Stimulated activated CD4-positive, alpha-beta T cell treated with anti-CD3 and anti-CD28 coated beads, TNF-alpha, amount 100 ng/mL, for 1 hour (primary cell): ENCODE data around the gene C1orf74.
"Not testable (repeated sequence)": the region's sequence is repeated elsewhere in the genome, so short reads cannot be mapped to it uniquely, and the experiment has no call there.

Source experiments
- DNase-seq, 3 donors: peaks; one replicate each; pipeline ENCODE4 v3.0.0-alpha.2; 2020; ENCODE audit warnings: low read depth in 3 of 3, low spot score in 1 of 3

The C1orf74 gene

DNA sequence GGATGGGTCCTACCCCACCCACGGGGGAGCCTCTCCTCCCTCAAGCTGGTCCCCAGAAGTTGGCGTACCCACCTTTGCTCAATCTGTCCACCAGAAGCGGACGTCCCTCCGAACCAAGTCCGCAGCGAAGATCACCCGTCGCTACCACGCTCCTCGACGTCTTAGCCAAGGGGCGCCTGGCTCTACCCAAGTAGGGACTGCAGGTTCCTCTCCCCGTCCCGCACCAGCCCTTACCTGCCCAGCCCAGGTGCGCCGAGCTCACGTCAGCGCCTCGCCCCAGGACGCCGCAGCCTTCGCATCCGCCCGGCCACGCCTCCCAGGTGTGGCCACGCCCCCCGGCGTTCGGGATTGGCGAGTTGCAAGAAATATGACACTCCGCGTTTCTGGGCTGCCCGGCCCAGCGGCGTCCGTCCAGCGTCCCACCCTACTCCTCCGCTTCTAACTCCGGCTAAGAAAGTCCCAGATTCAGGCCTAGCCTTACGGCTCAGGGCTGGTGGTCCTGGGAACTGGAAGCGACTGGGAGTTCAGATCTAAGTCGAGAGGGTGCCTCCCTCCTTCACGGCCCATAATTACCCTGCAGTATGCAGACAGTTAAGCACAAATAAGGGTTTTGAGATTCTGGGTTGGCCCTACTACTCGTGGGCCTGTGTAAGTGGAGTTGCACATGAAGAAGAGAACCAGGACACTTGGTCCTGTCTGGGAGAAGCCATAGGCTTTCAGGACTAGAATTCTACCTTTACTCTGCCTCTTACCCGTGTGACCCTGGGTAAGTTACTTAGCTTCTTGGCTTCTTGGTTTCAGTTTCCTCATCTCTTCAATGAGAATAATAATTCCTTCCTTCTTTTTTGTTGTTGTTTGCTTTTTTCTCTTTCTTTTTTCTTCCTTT is 21.8 kb upstream of the C1orf74 start, which contains the start of gene IRF6:
IRF6 (minus strand) TSS at position 268 of the 886 bp plus-strand sequence. CDS start 4,729 bp downstream, outside the sequence.
- peak in 2 of 3 donors; percentile 44 to 59 for DNase-seq

DNA sequence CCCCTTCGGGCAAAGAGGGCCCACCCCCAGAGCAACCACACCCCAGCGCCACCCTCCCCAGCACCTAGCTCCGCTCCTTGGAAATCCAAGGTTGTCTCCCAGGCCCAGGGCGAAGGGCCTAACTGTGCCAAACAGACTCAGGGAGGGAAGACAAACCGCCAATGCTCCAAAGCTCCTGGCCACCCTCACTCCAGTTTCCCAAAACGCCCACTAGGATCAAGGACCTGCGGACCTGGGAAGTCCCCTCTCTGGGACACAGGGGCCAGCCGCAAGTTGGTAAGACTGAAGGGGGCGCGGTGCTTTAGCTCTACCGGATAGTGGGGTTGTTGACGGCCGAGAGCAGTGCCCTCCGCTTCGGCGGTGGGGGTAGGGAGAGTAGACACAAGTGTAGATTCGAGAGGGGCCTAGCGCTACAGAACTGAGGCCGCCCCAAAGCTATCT is 21.0 kb upstream of the C1orf74 start:
- DNase-seq, result no peak

DNA sequence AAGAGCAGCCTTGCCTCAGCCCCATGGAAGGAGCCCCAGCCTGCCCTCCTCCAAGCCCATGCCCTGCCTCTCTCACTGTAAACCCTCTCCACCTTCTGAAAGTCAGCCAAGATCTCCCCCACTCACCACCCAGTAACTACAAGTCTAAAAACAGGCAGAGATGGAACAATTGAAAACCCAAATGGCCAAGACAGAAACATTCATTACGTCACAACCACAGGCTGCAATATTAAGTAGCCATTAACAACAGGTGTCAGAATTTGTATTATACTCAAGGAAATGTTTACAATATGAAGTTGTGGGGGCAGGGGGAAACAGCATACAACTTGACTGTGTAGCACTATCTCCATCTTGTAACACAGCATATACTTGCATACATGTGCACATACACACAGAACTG is 19.2 kb upstream of the C1orf74 start:
- no peak for DNase-seq

DNA sequence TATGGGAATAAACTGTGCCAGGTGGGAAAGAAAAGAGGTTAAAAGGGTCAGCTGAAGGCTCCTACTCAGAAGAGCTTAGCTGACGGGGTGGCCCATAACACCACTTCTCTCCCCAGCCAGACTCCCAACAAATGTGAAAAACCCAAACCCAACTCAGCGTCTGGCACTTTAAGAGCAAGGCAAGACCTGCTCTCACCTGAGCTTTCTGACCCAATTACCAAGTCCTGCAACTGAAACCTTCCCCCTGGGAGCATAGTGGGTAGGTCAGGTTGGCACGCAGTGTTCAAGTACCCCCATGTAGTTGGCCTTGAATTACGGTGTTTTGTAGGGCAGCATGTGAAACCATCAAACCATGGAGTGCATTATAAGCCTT is 18.4 kb upstream of the C1orf74 start:
- no peak for DNase-seq

DNA sequence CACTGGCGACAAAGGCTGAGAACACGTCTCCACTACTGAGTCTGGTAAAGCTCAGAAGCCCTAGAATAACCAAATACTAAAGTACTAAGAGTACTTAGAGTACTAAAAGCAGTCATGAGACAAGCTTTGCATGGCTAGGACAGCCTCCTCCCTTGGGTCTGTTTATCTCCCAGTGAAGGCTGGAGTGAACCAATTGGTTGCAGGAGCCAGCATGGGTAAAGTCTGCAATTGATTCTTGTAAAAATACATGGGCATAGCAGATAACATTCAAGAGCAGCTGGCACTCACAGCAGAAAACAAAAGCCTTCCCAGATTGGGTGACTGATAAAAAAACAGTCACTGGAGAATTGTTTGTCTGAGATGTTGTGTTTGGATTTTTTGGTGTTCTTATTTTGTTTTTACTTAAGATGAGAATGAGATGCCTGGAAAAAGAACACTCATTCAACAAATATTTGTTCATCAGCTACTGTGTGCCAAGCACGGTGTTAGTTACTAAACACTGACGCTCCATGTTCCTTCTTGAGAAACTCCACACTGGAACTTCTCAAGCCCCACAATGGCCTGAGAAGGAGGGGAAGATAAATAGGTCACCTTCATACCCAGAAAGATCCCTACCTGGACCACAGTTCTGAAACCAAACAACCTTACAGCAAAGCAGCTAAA is 17.9 kb upstream of the C1orf74 start:
- DNase-seq, result no peak

DNA sequence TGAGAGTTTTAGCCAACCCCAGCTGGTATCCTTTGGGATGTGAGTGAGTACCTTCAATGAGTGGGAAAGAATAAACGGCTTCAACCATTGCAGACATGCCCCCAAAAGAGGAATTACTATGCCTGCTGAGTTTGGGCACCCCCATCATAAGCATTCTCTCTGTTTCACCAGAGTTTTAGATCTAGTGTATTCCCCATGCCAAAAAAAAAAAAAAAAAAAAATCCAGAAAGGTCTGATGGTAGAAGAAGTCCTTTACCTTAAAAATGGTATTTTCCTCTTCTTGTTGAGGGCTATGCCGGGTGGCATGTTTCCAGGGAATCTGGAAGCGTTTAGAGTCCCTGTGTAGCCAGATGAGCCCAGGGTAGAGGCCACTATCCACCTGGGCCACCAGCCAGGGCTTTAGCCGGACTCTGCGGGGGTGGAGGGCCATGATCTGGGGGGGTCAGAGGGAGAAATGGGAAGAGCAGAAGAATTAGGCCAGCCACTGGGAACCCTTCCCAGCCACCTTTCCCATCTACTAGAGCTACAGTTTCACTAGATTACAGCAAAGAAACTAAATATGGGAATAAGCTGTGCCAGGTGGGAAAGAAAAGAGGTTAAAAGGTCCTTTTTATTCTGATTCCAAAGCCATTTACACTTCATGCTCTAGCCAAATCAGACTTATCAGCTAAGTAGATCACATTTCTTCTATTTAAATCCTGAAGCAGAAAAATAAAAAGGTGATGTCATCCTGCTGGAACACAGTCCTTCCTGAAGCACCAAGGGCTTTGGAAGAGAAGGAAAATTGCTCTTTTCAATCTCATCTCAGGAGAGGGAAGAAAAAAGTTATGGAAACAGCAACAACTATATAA is 16.9 kb upstream of the C1orf74 start:
- DNase-seq, result no peak

DNA sequence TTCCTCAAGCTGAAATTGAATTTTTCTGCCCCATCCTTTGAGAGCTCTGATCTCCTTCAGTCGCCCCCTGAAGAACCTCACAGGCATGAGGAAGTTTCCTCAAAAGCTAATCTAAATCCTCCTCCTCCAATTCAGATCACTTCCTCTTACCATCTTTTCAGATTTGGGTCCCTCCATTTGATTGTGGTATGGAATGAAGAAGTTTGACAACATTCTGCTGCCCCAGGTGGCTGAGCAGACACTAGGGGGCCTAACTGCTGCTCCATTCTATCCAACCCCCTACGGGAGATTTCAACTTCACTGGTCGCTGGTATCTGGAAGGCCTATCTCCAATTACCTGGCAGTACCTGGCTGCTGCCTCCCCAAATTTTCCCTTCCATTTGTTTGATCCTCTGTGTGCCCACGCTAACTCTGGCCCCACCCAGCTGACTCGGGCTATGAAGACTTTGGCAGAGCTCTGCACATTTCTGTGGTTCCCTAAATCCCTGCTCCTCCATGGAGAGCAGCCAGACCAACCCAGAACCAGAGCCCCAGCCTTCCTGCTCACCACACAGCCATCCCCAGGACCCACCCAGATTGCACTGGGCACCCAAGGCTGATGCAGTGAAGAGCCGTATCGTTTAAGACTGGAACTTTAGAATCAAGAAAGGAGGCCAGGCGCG is 13.8 kb upstream of the C1orf74 start:
- DNase-seq, result no peak

DNA sequence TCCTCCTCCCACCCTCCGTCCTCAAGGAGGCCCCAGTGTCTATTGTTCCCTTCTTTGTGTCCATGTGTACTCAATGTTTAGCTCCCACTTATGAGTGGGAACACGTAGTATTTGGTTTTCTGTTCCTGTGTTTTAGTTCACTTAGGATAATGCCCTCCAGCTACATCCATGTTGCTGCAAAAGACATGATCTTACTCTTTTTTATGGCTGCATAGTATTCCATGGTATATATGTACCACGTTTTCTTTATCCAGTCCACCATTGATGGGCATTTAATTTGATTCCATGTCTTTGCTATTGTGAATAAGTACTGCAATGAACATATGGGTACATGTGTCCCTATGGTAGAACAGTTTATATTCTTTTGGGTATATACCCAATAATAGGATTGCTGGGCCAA is 9.4 kb upstream of the C1orf74 start:
- DNase-seq, result not testable (repeated sequence)

DNA sequence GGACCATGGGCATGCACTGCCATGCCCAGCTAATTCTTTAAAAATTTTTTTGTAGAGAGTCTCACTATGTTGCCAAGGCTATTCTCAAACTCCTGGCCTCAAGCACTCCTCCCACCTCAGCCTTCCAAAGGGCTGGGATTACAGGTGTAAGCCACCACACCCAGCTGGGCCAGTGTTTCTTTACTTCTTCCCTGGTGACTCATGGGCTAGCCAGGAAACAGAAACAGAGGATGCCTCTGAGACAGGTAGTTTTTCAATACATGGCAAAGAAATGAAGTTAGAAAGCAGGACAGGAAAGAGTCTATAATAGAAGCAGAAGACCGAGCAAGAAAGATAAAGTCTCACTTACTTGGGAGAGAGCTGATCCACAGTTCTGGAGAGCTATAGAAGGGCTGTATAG is 7.6 kb upstream of the C1orf74 start:
- no peak for DNase-seq

DNA sequence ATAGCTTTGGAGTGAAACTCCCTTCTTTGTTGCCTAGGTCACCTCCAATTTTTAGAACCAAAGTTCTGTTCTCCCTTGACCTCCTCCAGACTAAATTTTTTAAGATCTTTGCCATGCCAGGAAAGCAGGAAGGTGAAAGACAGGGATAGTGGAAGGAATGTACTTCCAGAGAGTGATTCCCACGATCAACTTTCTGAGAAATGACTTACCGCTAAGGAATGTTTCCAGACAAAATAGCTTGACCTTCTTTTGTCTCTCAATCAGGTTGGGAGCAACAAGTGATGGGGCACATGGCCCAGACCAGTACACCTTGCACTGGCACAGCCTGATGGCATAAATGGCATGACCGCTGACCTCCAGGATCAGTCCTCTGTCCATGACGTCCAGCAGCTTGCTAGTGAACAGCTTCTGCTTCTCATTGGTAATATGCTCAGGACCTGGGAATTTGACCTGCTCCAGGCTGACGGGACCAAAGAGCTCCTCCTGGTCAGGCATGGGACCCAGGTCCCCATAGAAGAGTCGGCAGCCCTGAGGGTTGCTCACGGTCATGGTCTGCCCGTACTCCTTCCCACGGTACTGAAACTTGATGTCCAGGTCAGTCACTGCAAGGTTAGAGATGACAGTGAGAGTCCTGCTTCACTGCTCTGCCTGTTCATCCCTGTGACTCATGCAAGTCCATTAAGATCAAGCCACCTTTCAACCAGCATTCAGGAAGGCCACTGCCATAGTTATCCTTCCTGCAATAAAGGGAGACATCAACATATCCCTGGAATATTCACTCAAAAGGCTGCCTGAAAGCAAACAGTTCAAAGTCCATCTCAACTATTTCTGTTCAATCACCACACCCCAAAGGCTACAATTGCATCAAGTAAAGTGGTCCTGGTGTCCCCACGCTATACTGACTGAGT is 6.2 kb upstream of the C1orf74 start:
- DNase-seq, result no peak

DNA sequence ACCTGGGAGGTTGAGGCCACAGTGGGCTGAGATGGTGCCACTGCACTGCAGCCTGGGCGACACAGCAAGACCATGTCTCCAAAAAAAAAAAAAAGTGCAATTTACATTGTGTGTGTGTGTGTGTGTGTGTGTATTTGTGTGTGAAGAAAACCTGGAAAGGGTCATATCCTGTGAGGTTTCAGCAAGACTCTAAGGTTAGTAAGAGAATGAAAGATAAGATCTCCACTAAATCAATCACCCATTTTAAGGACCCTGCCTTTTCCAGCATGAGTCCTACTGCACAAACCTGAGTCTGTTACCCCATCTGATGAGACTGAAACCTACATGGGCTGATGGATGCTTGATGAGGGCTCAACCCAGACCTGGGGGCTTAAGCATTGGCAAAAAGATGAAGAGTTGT is 4.9 kb upstream of the C1orf74 start:
- DNase-seq, result no peak

DNA sequence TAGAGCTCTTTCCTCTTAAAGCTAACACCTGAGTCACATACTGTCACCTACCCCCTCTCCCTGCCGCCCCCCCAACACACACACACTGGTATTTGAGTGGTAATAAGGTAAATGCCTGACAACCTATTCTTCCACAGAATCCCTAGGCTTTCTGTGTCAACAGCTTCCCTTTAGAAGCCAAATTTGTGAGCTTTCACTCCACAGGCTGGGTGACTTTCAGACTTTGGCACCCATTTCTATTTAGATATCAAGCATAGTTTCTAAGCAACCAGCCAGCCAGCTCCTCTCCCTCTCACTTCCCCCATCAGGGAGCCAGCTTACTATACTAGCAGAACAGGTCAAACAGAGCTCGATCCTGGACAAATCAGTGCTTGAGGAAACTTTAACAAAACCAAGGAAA is 3.2 kb upstream of the C1orf74 start:
- DNase-seq, result no peak

DNA sequence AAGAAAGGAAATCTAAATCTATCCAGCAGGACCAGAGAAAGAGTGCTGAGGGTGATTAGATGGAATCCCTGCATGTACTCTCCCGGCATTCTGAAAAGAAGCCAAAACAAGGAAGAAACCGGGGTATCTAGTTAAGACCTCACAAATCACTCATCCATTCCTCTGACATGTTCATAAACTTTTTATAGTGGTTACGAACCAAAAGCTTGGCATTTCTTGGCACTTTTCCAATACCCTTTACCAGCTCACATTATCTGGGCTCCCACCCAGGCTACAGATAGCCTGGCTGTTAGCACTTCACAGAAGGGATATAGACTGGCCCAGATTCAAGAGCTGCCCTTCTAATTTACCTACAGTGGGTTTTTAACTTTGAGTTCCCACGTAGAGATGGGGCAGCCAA is 1.8 kb upstream of the C1orf74 start:
- DNase-seq, result no peak

DNA sequence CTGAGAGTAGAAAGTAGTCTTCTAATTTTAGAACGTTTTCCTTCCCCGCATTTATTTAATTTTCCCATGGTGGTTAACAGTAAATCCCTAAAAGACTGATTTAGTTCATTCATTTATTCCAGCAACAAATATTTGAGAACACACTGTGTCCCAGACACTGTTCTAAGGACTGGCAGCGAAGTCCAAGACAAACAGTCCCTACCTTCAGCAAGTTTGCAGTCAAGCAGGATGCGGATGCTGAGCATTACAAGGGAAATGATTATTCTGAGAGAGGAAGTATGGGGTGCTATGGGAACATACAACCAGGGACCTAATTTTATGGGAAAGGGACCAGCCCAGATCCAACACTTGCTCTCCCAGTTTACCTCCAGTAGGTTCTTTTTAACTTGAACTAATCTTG is 1.2 kb upstream of the C1orf74 start:
- DNase-seq, result no peak

DNA sequence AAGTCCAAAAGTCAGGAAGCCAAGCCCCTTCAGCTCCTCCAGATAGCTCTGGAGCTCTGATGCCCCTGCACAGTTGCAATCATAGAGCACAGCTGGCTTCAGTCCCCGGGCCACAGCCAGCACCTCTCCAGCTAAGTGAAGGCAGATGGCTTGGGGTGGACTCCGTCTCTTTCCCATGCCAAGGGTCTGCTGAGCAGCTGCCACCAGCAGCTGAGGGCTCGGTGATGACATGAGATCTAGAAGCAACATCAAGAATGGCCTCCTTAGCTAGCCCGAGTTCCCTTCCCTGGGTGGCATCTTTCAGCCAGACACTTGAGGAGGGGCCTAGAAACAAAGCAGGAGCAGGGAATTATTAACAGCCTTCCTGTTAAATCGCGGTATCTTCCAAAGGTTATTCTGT is 973 bp downstream of the C1orf74 start:
- DNase-seq, result no peak

DNA sequence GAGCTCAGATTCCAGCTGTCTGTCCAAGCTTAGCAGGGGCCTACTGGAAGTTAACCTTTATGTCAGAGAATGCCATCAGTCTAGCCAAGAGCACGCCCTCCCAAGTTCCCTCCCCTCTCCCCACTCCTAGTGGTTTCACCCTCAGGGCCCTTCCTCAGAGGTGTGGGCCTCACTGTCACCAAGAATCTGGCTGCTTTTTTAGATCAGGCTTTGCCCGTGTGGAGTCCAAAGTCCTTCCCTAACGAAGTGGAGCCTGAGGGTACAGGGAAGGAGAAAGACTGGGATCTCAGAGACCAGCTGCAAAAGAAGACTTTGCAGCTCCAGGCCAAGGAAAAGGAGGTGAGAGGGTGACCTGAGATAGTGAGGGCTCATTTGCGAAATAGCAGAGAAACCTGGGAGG is 4.1 kb downstream of the C1orf74 start:
- no peak for DNase-seq

DNA sequence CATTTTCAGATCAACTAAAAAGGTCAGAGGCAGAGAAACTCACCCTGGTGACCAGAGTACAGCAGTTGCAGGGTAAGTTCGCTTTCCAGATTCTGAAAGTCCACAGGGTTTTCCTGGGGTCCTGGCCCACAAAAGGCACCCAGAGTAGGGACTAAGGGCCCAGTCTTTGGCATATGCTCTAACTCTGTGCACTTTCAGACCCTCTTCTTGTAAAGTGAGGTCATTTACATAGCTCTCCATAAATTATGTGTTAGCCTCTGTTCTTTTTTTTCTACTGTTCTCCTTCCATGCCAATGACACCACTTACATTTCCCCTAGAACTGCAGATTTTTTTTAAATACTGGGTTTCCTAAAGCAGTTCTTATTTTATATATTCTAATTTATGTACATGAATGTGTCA is 6.3 kb downstream of the C1orf74 start:
- no peak for DNase-seq

DNA sequence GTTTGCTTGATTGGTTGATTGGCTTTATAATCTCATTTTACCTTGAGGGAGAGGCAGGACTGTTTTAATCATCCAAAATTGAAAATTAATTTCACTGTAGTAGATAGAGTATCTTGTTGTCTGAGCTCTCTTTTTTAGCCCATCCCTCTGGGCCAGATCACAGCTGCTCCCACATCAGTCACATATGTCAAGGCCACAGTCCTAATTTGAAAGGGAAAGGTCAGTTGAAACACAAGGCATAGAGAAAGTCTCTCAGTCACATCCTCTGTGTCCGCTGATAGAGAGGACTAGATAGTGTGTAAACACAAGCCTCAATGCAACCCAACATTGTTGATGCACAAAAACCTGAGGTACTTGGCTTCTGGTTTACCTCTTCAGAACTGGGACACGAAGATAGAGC is 6.8 kb downstream of the C1orf74 start:
- DNase-seq, result no peak

DNA sequence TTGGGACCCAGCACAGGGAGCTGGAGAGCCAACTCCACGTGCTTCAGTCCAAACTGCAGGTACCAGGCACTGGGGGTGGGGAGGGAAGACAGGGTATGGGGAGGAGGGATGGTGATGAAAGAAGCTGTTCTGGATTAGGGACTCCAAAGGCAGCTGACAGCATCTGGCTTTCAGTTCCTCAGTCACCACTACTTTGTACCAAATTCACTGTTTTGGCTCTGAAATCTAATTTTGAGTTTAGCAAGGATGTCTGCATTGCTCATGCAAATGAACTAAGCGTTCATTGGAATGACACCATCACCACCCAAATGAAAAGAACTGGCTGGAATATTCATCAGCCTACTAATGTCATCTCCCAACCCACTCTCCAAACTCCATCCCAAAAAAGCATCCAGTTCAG is 8.7 kb downstream of the C1orf74 start:
- DNase-seq, result no peak

DNA sequence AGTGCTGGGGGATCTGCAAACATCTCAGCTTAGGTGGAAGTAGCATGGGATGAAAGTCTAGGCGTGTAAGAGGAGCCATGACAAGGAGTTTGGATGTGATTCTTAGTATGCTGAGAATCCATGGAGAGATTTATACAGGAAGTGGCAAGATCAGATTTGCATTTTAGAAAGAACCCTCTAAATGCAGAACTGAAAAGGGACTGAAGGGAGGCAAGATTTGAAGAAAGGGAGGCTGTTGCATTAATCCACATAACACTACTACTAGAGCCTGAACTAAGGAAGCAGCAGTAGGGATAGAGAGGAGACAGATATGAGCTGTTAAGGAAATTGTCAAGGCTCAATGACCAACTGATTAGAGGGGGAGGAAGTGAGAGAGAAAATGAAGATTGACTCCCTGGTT is 9.8 kb downstream of the C1orf74 start:
- DNase-seq, result no peak
